Hepatocyte (in vitro differentiated cells): Measurements from ENCODE around the gene HECTD4.

Experiments used
- CTCF ChIP-seq: fragments of 200-600 bp; sonication (generic); IDR thresholded peaks from 2 replicates; pipeline ENCODE4 v1.5.1; 2016; ENCODE audit warnings: antibody characterized with exemption, mild to moderate bottlenecking; ENCODE audit not compliant: poor library complexity
- EZH2 ChIP-seq: fragments of 200-600 bp; sonication (generic); IDR thresholded peaks from 2 replicates; pipeline ENCODE4 v1.6.1; 2016; ENCODE audit warnings: antibody characterized with exemption, mild to moderate bottlenecking, borderline replicate concordance
- EZH2phosphoT487 ChIP-seq: fragments of 200-600 bp; sonication (generic); IDR thresholded peaks from one replicate; pipeline ENCODE4 v1.6.1; 2018; ENCODE audit warnings: antibody characterized with exemption, mild to moderate bottlenecking, low read depth, moderate library complexity; ENCODE audit not compliant: unreplicated experiment, severe bottlenecking

- TF ChIP-seq CTCF (no peak), EZH2 (no peak), EZH2phosphoT487 (no peak)
Observed at GRCh38 chr12:112303004-112303403, 79.2 kb downstream of the HECTD4 start.
